SK-N-MC (cell line): ENCODE data around the gene PDZD7.

Source experiments
- DNase-seq: peaks from one replicate; pipeline ENCODE4 v3.0.0-alpha.2; 2011; ENCODE audit warnings: low read depth, low spot score
- H3K27ac ChIP-seq: fragments of 200-600 bp; sonication (generic); 2 replicates; pipeline ENCODE4 v1.5.1; 2016; ENCODE audit warnings: mixed run types
- H3K36me3 ChIP-seq: fragments of 200-600 bp; sonication (generic); 2 replicates; pipeline ENCODE4 v1.6.1; 2017; ENCODE audit warnings: antibody characterized with exemption, low read length, mixed read lengths; ENCODE audit not compliant: insufficient read depth
- H3K4me3 ChIP-seq: fragments of 200-600 bp; sonication (generic); 2 replicates; pipeline ENCODE4 v1.5.1; 2016
- H3K9ac ChIP-seq: fragments of 200-600 bp; sonication (generic); 2 replicates; pipeline ENCODE4 v1.8.0; 2017; ENCODE audit warnings: mixed run types, mixed read lengths; ENCODE audit not compliant: insufficient read length
- H3K9me3 ChIP-seq: fragments of 200-600 bp; sonication (generic); 2 replicates; pipeline ENCODE4 v1.6.1; 2017; ENCODE audit warnings: low read depth, mild to moderate bottlenecking, antibody characterized with exemption, low read length, moderate library complexity, mixed read lengths
- EZH2 ChIP-seq: fragments of 200-600 bp; sonication (generic); IDR thresholded peaks from one replicate; pipeline ENCODE4 v1.6.1; 2017; ENCODE audit warnings: antibody characterized with exemption
- FOXP2 ChIP-seq: optimal IDR thresholded peaks from 2 replicates; pipeline ENCODE3; 2011; ENCODE audit warnings: mild to moderate bottlenecking, moderate library complexity; ENCODE audit not compliant: insufficient read depth; ENCODE audit errors: extremely low read length, control extremely low read depth
- POLR2AphosphoS5 ChIP-seq: IDR thresholded peaks from 2 replicates; pipeline ENCODE4 v1.6.1; 2012; ENCODE audit warnings: mild to moderate bottlenecking, low read depth, low read length, borderline replicate concordance

The PDZD7 gene

GRCh38 chr10:100982916-100983830 lies 47.8 kb downstream of the PDZD7 start:
- no peaks in the 10 kb centered on the region for H3K9me3 ChIP-seq
- no peak for DNase-seq
- no peak overlapping the region for H3K27ac ChIP-seq
- H3K4me3 ChIP-seq, result no peak overlapping the region
- no peak for TF ChIP-seq POLR2AphosphoS5
- no peak overlapping the region for H3K9ac ChIP-seq
- 0 out of 2 replicates have a peak, but pooled peaks cover 3% of the 10 kb centered on the region for H3K36me3 ChIP-seq

DNA sequence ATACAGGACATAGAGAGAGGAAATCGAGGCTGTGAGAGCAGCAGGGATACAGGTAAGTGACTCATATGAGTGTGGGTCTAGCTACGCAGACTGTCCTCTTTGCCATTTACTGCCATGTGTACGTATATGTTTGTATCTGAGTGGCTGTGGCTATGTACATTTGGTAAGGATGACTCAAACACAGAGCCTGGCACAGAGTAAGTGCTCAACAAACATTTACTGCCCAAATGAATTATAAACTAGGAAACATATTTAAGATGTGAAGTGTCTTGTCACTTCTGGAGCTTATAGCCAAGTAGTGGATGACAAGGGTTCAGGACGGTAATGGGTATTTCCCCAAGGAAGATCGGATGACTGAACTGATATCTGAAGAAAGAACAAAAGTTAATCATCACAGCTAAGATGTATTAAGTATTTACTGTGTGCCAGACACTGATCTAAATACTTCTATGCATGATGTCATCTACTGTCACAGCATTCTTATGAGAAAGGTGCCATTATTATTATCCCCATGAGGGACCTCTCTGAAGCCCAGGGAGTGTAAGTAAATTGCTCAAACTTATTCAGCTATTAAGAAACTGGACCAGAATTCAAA lies 49.7 kb downstream of the PDZD7 start:
- H3K9me3 ChIP-seq, result no peaks in the 10 kb centered on the region
- H3K4me3 ChIP-seq, result no peak overlapping the region
- no peak for TF ChIP-seq POLR2AphosphoS5
- no peak for TF ChIP-seq FOXP2
- no peak for TF ChIP-seq EZH2
- 0 out of 2 replicates have a peak, but pooled peaks cover 3% of the 10 kb centered on the region for H3K36me3 ChIP-seq
- no peak for DNase-seq
- H3K27ac ChIP-seq, result no peak overlapping the region
- H3K9ac ChIP-seq, result no peak overlapping the region

GRCh38 chr10:100980711-100981110 lies 50.2 kb downstream of the PDZD7 start:
- no peaks in the 10 kb centered on the region for H3K36me3 ChIP-seq
- no peak overlapping the region for H3K9ac ChIP-seq
- no peak overlapping the region for H3K4me3 ChIP-seq
- no peaks in the 10 kb centered on the region for H3K9me3 ChIP-seq
- H3K27ac ChIP-seq, result no peak overlapping the region
- no peak for DNase-seq
- TF ChIP-seq POLR2AphosphoS5 (no peak), FOXP2 (no peak), EZH2 (no peak)

DNA sequence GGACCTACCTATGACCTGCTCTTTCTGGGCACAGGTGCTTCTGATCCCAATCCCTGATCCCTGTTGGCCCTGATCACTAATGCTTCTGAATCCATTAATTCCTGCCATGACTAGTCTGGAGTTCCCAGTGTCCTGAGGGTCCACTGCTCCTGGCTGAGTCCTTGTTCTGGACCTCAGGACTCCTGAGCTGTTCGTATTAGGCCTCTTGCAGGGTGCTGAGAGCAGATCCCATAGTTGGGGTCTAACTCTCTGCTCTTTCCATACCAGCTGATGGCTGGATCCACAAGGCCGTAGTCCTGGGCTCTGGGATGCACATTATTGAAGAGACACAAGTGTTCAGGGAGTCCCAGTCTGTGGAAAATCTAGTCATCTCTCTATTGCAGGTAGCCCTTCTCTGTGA lies 50.6 kb downstream of the PDZD7 start:
- H3K9ac ChIP-seq, result no peak overlapping the region
- H3K36me3 ChIP-seq, result no peaks in the 10 kb centered on the region
- DNase-seq, result no peak
- H3K27ac ChIP-seq, result no peak overlapping the region
- H3K4me3 ChIP-seq, result no peak overlapping the region
- TF ChIP-seq POLR2AphosphoS5, result no peak
- TF ChIP-seq EZH2, result no peak
- TF ChIP-seq FOXP2, result no peak
- no peaks in the 10 kb centered on the region for H3K9me3 ChIP-seq

- Histone ChIP-seq H3K9me3 (no peaks in the 10 kb centered on the region), H3K4me3 (no peak overlapping the region), H3K36me3 (no peaks in the 10 kb centered on the region), H3K27ac (no peak overlapping the region), H3K9ac (no peak overlapping the region)
- no peak for TF ChIP-seq EZH2
- no peak for TF ChIP-seq POLR2AphosphoS5
- TF ChIP-seq FOXP2, result no peak
- DNase-seq, result no peak
Observed at GRCh38 chr10:100979791-100980272, 51.1 kb downstream of the PDZD7 start.

- no peak for DNase-seq
Observed at GRCh38 chr10:100978901-100979195, 52.1 kb downstream of the PDZD7 start.

GRCh38 chr10:100978121-100978900 lies 52.6 kb downstream of the PDZD7 start:
- Histone ChIP-seq H3K9ac (no peak overlapping the region), H3K9me3 (no peaks in the 10 kb centered on the region), H3K4me3 (no peak overlapping the region), H3K27ac (no peak overlapping the region), H3K36me3 (no peaks in the 10 kb centered on the region)
- no peak for DNase-seq
- no peak for TF ChIP-seq EZH2
- no peak for TF ChIP-seq POLR2AphosphoS5
- TF ChIP-seq FOXP2, result no peak

More at GRCh38 chr10:100978901-100979195, 52.1 kb downstream of the PDZD7 start:
- no peak overlapping the region for H3K27ac ChIP-seq
- H3K9me3 ChIP-seq, result no peaks in the 10 kb centered on the region
- no peak overlapping the region for H3K9ac ChIP-seq
- TF ChIP-seq FOXP2, result no peak
- no peak for TF ChIP-seq POLR2AphosphoS5
- TF ChIP-seq EZH2, result no peak
- H3K4me3 ChIP-seq, result no peak overlapping the region
- no peaks in the 10 kb centered on the region for H3K36me3 ChIP-seq

DNA sequence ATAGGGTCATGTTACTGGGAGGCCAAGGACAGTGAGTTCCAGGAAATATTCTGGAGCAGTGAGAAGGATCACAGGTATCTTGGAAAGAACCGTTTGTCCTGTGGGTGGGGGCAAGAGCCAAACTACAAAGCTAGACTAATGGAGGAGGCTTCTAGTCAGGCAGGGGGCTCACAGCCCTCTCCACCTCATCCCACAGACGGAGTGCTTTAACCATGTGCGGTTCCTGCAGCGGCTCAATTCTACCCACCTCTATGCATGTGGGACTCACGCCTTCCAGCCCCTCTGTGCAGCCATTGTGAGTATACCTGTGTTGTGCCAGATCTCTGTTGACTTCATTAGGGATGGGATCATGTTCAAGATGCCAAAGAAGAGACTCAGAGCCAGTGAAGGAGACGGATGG lies 53.5 kb downstream of the PDZD7 start:
- TF ChIP-seq POLR2AphosphoS5 (no peak), EZH2 (no peak), FOXP2 (no peak)
- H3K27ac ChIP-seq, result no peak overlapping the region
- no peaks in the 10 kb centered on the region for H3K36me3 ChIP-seq
- H3K9ac ChIP-seq, result no peak overlapping the region
- H3K4me3 ChIP-seq, result no peak overlapping the region
- no peak for DNase-seq
- H3K9me3 ChIP-seq, result no peaks in the 10 kb centered on the region
